Activated CD8-positive, alpha-beta memory T cell treated with anti-CD3 and anti-CD28 coated beads, Interleukin-2, amount 50 U/mL, for 24 hours (primary cell): ENCODE data around the gene DUSP14.

Source experiments
- DNase-seq: peaks from one replicate; pipeline ENCODE4 v3.0.0-alpha.2; 2020; ENCODE audit errors: extremely low read depth

The DUSP14 gene

GRCh38 chr17:37513711-37514110 lies 24.0 kb downstream of the DUSP14 start:
- no peak for DNase-seq

- no peak for DNase-seq
Observed at GRCh38 chr17:37516127-37516571, 26.5 kb downstream of the DUSP14 start.

GRCh38 chr17:37517881-37518280 lies 28.2 kb downstream of the DUSP14 start:
- DNase-seq = no peak

GRCh38 chr17:37518826-37519225 lies 29.1 kb downstream of the DUSP14 start:
- no peak for DNase-seq

GRCh38 chr17:37519251-37519985 lies 29.7 kb downstream of the DUSP14 start:
- DNase-seq = no peak

GRCh38 chr17:37520174-37520573 lies 30.5 kb downstream of the DUSP14 start:
- no peak for DNase-seq

- no peak for DNase-seq
Observed at GRCh38 chr17:37521821-37522220, 32.1 kb downstream of the DUSP14 start.

GRCh38 chr17:37523715-37524219 lies 34.1 kb downstream of the DUSP14 start:
- DNase-seq = no peak

GRCh38 chr17:37527249-37527851 lies 37.7 kb downstream of the DUSP14 start:
- no peak for DNase-seq

- DNase-seq = no peak
Observed at GRCh38 chr17:37530420-37530819, 40.7 kb downstream of the DUSP14 start.

- DNase-seq = no peak
Observed at GRCh38 chr17:37532756-37533155, 43.1 kb downstream of the DUSP14 start.

- no peak for DNase-seq
Observed at GRCh38 chr17:37535906-37536305, 46.2 kb downstream of the DUSP14 start.

- no peak for DNase-seq
Observed at GRCh38 chr17:37538981-37539659, 49.4 kb downstream of the DUSP14 start.

GRCh38 chr17:37541880-37542660 lies 52.4 kb downstream of the DUSP14 start:
- no peak for DNase-seq

- DNase-seq = no peak
Observed at GRCh38 chr17:37543637-37544052, 54.0 kb downstream of the DUSP14 start.

- no peak for DNase-seq
Observed at GRCh38 chr17:37545486-37545885, 55.8 kb downstream of the DUSP14 start.

- no peak for DNase-seq
Observed at GRCh38 chr17:37546302-37546701, 56.6 kb downstream of the DUSP14 start.

GRCh38 chr17:37547986-37548385 lies 58.3 kb downstream of the DUSP14 start:
- DNase-seq = no peak

GRCh38 chr17:37551788-37552187 lies 62.1 kb downstream of the DUSP14 start:
- no peak for DNase-seq

GRCh38 chr17:37553401-37553966 lies 63.8 kb downstream of the DUSP14 start:
- no peak for DNase-seq

GRCh38 chr17:37555386-37555785 lies 65.7 kb downstream of the DUSP14 start:
- DNase-seq = no peak

- no peak for DNase-seq
Observed at GRCh38 chr17:37557482-37557881, 67.8 kb downstream of the DUSP14 start.
